GM21515 (cell line): ENCODE measurements around the gene MANEA.
A peak's percentile ranks its signal among the peaks of the same experiment; 100 is the strongest.
"Not testable (repeated sequence)": the region's sequence is repeated elsewhere in the genome, so short reads cannot be mapped to it uniquely, and the experiment has no call there.

Experiments
- ATAC-seq: cut with Tn5 transposase; IDR thresholded peaks from one replicate; pipeline ENCODE4 v1.9.1; 2021; ENCODE audit not compliant: unreplicated experiment

The MANEA gene

GRCh38 chr6:95577304-95578105 lies at the start of gene MANEA:
TSS of gene MANEA (plus strand) at chr6:95577535. CDS start at chr6:95586440, 8,905 bp downstream.
- peak; percentile 74 for ATAC-seq

- ATAC-seq = no peak
Measured at GRCh38 chr6:95529762-95530161, 47.6 kb upstream of the MANEA start.

- ATAC-seq = no peak
Measured at GRCh38 chr6:95530176-95530819, 47.0 kb upstream of the MANEA start.

- no peak for ATAC-seq
Measured at GRCh38 chr6:95543798-95544197, 33.5 kb upstream of the MANEA start.

- ATAC-seq = no peak
Measured at GRCh38 chr6:95544517-95545225, 32.7 kb upstream of the MANEA start.

- no peak for ATAC-seq
Measured at GRCh38 chr6:95545226-95545625, 32.1 kb upstream of the MANEA start.

- ATAC-seq = no peak
Measured at GRCh38 chr6:95545686-95546085, 31.6 kb upstream of the MANEA start.

GRCh38 chr6:95546148-95546547 lies 31.2 kb upstream of the MANEA start:
- no peak for ATAC-seq

- no peak for ATAC-seq
Measured at GRCh38 chr6:95547043-95547442, 30.3 kb upstream of the MANEA start.

GRCh38 chr6:95548188-95548786 lies 29.0 kb upstream of the MANEA start:
- ATAC-seq = no peak

GRCh38 chr6:95551678-95552324 lies 25.5 kb upstream of the MANEA start:
- no peak for ATAC-seq

- no peak for ATAC-seq
Measured at GRCh38 chr6:95553880-95554279, 23.5 kb upstream of the MANEA start.

GRCh38 chr6:95560956-95561355 lies 16.4 kb upstream of the MANEA start:
- ATAC-seq = not testable (repeated sequence)

GRCh38 chr6:95569560-95569959 lies 7.8 kb upstream of the MANEA start:
- no peak for ATAC-seq

GRCh38 chr6:95572098-95572497 lies 5.2 kb upstream of the MANEA start:
- no peak for ATAC-seq

- no peak for ATAC-seq
Measured at GRCh38 chr6:95574811-95575210, 2.5 kb upstream of the MANEA start.

GRCh38 chr6:95576218-95576997 lies 927 bp upstream of the MANEA start:
- peak; percentile 38 for ATAC-seq

GRCh38 chr6:95576998-95577303 lies 384 bp upstream of the MANEA start:
- ATAC-seq = no peak

GRCh38 chr6:95578106-95578410 lies 723 bp downstream of the MANEA start:
- peak; percentile 14 for ATAC-seq

- no peak for ATAC-seq
Measured at GRCh38 chr6:95581073-95581472, 3.7 kb downstream of the MANEA start.

- not testable (repeated sequence) for ATAC-seq
Measured at GRCh38 chr6:95584226-95584625, 6.9 kb downstream of the MANEA start.
